ENCODE measurements around the gene CADPS2.

Gene CADPS2

GRCh38 chr7:122766593-122766992, 119.7 kb downstream of the CADPS2 start:
- DNase-seq, result no peak

GRCh38 chr7:122764902-122765301, 121.4 kb downstream of the CADPS2 start:
- no peak for DNase-seq

DNA sequence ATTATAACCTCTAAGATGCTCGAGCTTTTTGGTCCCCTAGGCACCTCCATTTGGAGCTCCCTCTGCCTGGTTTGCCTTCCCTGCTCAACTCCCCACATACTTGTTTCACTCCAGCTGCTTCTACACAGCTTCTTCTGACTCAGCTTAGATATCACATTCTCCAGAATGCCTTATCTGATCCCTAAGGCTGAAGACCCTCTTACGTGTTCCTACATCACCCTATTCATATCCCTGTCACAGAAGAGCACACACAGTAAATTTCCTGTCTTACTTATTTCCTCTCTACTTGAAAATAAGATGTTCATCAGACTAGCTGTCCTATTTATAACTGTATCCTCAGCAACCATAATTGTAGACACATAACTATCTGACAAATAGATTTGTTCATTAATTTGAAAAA, 122.2 kb downstream of the CADPS2 start:
- DNase-seq, result no peak

DNA sequence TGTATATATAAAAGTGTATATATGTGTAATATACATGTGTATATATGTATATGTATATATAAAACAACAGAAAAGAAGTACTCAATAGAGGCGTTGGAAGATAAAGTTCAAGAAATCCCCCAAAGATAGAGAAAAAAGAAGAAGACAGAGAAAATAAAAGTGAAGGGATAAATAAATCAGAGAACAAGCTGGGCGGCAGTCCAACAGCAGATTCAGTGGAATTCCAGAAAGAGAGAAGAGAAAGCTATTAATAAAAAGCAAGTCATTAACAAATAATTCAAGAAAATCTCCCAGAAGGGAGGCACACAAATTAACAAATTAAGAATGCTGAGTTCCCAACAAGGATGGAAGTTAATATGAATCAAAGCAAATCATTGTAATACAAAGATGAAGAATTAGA, 124.2 kb downstream of the CADPS2 start:
- no peak for DNase-seq

GRCh38 chr7:122758501-122758900, 127.8 kb downstream of the CADPS2 start:
- DNase-seq, result no peak

- DNase-seq, result no peak
Measured at GRCh38 chr7:122756860-122757259, 129.4 kb downstream of the CADPS2 start.

DNA sequence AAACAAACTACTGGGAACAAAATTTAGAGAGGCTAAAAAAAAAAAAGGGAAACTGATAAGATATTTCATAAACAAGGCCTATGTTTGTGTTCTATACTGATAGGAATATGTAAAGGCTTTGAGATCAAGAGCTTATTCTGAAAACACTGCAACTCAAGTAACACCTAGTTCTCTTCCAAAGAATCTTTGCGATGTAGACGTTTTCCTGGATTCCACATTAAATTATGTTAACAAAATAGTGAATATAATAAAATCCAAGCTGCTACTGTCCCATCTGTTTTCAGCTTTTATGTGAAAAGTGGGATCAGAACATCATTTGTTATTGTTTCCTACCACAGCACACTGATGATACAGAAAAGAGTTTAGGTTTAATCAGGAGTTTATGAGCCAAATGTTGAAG, 130.6 kb downstream of the CADPS2 start:
- DNase-seq, result no peak

GRCh38 chr7:122752583-122752982, 133.7 kb downstream of the CADPS2 start:
- DNase-seq, result no peak

DNA sequence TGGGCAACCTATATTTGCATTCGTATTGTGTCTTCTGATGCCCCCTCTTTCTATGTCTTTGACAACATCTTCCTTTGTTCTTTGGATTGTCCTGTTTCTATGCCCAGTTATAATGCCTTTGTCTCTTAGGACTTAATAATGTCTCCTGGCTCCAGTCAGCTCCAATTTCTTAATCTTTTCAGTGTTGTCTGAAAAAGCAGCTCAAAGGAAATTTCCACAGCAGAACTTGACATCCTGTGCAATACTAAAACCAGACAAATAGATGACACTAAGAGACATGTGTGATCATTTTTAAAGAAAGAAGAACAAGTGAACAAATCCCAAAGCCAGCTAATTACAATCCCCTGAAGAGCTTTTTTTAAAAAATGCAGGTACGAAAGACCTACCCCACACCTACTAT, 135.9 kb downstream of the CADPS2 start:
- DNase-seq, result no peak

GRCh38 chr7:122748195-122748594, 138.1 kb downstream of the CADPS2 start:
- no peak for DNase-seq

DNA sequence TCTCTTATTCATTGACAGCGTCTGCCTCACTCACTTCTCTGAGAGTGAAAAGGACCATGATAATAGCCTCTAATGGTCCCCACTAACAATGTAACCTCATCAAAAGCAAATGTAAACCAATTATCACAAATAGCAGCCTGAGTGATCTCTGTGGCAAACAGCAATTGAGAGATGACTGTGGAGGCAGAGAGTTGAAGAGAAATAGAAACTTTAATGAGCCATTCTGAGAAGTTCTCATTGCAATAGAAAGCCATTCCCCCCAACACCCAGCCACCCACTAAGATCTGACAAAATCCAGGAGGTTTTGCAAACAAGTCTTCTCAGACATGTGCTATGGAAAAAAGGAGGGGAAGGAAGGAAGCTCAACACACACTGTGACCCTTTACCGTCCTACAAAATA, 139.3 kb downstream of the CADPS2 start:
- no peak for DNase-seq

DNA sequence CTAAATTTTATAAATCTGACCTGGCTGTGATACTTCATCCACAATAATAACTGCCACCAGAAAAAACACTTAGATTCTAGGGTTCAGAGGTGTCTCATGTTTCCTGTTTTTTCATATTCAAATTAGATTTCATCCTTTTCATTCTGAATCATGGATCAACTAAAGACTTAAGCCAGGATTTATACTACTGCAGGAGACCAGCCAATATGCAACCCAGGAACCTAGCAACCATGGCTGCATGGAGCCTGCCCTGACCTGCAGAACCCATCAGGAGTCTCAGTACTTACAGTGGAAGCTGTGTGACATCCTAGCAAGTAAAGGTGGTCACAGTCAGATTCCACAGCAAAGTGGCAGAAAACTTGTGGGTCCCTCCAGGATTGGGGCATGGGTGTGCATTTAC, 143.0 kb downstream of the CADPS2 start:
- DNase-seq, result no peak

DNA sequence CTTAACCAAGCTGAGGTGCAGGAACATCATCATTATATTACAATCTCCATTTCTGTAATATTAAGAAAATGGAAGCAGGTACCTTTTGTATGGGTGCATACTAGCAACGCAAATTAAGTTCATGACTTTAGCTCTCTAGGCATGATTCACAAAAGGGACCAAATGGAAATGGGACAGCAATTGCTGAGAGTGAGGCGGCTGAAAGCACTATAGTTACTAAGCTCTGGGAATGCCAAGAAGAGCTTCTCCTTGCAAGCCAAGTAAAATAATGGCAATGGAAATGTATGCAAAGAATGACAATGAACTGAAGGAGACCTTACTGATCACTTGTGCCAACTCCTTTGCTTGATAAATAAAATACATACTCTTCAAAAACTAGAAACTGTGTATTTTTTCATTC, 147.3 kb downstream of the CADPS2 start:
- DNase-seq, result no peak

DNA sequence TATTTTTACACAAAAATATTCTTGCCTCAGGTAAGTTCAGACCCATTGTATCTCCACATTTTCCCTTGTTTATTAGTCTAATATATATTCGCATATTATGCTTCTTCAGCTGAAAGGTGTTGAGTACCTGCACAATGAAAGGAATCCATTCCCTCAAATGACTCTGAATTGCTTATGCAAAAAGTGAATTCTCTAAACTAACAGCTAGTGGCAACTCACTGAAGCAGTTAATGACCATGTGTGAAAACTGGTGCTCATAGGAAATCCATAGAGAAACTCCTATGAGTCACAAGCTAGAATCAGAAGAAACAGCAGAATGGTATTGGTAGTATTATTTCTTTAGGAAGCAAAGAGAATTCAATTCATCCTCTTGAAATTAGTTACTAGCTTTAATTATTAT, 150.1 kb downstream of the CADPS2 start:
- no peak for DNase-seq

GRCh38 chr7:122727759-122728158, 158.5 kb downstream of the CADPS2 start:
- DNase-seq, result no peak

DNA sequence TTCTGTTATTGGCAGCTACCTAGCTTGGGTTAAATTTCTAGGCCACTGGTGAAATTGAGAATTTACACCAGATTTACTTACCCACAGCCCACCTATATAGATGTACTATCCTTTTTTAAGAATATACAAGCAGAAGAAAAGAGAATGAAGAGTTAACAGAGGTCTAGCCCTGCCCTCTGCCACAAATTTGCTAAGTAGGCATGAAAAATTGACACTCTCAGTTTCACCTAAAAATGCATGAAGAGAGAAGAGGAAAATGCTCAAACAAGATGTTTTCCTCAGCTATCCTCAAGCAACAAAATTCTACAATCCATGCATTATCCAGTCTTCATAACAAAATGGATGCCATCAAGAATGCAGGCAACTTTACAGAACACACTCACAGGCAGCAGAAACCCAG, 158.9 kb downstream of the CADPS2 start:
- no peak for DNase-seq

DNA sequence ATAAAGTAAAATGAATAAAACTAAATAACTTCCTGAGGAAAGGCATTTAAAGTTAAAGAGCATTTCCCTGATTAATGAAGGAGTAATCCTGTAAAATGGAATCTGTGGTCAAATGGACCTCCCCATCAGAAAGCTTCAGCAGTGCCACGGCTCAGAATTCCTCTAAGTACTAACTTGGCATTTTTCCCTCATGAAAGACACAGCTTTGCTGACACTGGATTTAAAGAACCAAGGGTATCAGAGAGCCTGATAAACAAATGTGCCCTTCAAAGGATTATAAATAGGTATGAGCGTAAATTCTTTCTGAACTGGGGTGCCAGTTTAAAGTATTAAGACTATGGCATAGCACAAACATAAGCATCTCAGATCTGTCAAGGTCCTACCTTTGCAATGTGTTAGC, 159.4 kb downstream of the CADPS2 start:
- no peak for DNase-seq

GRCh38 chr7:122724366-122724765, 161.9 kb downstream of the CADPS2 start:
- DNase-seq, result no peak

DNA sequence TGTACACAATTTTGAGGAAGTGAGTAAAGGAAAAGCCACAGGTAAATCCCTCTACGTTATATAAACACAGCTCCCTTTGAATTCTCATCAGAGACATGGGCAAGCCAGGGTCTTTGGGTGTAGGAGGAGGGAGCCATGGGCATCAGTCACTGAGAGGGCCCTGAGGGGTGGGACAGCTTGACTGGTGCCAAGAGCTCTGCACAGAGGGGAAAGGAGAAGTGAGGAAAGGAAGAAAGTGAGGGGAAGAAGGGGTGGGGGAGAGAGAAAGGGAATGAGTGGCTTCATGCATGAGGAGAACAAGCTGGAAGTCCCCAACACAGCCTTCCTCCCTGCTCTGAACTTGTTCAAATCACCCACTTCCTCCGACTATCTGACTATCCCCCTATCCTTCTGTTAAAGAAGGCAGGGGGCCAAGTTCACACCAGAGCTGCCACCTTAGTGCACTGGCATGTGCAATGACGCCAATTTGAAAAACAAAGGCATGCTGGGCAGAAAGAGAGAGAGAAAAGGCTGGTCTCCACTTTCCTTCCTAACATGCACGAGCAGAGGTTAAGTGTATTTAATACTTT, 167.2 kb downstream of the CADPS2 start:
- DNase-seq, result no peak

DNA sequence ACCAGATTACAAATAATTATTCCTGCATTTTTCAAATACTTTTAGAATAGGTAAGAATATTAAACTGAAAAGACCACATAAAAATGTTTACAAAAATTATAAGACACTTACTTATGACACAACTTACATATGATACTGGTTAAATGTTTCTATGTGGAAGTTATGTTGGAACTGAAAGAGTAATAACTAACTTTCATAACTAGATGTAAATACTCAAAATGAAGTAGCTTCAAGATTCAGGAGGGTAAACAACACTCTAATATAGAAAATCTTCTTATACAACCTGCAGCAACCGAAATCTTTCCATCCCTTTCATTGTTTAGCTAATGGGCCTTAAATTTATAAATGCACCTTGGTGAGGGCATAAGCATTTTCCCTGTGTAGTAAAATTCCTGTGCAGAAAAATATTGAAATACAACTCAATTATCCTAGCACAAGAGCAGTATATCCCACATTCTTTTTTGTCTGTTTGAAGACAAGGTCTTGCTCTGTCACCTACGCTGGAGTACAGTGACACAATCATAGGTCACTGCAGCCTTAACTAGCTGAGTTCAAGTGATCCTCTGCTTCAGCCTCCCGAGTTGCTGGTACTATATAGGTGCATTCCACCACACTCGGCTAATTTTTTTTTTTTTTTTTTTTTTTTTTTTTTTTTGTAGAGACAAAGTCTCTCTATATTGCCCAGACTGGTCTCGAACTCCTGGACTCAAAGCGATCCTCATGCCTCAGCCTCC, 168.7 kb downstream of the CADPS2 start:
- DNase-seq, result no peak

DNA sequence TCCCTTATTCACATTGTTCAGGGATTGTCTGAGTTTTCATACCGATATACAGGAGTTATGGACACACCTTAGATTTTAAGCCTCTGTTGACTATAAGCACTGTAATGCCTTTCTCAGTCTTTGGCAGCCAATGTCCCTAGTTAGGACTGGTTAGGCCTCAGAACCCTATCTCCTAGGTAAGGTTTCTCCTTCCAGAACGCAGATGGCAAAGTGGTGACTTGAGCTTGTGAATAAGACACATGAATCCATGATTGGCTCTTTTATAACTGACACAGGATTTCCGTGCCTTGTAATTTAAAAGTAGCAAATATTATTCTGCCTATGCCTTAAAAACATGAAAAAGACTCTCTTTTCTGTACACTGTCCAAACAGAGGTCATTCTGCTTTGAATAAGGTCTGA, 171.1 kb downstream of the CADPS2 start:
- DNase-seq, result no peak

DNA sequence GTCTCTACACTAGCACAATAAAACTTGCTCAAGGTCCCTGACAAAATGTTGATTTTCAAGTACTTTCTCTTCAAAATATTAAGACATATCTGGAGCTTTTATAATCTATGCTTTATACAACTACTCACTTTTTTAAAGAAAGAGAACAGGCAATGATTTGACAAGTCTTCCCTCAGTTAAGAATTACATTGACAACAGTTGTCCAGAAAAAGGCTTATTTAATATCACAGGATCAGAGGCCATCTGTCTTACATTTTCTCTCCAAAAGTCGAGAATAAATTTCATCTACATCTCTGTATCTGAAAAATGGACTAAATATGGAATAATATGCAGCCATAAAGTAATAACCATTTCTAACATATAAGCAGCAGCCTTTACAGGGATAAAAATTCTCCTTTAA, 175.3 kb downstream of the CADPS2 start:
- DNase-seq, result no peak

DNA sequence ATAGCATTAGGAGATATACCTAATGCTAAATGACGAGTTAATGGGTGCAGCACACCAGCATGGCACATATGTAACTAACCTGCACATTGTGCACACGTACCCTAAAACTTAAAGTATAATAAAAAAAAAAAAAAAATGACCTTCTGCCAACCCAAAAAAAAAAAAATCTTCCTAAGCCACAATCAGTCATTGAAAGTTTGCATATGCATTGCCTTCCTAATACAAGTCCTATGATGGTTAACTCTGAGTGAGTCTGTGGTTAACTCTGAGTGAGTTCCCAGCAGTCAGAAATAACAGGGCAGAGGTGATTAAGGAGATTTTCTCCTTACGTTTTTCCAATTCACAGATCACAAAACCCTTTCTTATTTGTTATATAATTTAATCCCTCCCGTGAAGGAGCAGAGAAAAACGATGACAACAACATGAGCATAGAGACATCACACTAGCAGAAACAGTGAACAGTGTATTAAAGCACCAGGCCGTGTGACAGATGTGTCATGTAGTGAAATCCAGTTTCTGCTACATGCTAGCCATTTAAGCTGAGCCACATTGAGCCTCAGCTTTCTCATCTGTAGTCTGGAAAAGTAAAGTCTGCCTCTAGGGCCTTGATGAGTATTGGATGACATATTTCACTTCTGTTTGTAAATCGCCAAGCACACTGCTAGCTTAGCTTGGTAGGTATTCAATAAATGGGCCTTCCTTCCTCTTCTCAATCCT, 176.2 kb downstream of the CADPS2 start:
- no peak for DNase-seq

DNA sequence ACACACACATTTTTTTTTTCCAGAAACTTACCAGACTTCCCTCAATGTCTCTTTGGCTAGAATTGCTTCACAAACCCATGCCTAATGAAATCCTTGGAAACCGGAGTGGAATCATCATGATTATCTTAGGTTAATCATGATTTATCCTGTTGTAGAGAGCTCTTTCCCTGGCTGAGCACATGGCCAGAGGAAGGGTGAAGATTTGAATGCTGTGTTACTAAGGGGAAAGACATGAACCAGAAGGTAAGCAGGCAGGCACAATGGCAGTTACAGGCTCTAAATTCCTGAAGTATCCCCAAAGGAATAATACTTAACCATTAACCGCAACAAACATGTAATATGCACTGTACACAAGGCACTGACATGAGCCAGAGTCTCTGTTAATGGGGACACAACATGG, 179.4 kb downstream of the CADPS2 start:
- DNase-seq, result no peak

All from GOT3 (cell line).